HG02943 (cell line): ENCODE data around the gene MNAT1.
"Not testable (repeated sequence)": the region's sequence is repeated elsewhere in the genome, so short reads cannot be mapped to it uniquely, and the experiment has no call there.

Source experiments
- ATAC-seq: cut with Tn5 transposase; IDR thresholded peaks from one replicate; pipeline ENCODE4 v1.9.1; 2021; ENCODE audit warnings: mild to moderate bottlenecking, low read depth, moderate library complexity; ENCODE audit not compliant: unreplicated experiment

The MNAT1 gene

DNA sequence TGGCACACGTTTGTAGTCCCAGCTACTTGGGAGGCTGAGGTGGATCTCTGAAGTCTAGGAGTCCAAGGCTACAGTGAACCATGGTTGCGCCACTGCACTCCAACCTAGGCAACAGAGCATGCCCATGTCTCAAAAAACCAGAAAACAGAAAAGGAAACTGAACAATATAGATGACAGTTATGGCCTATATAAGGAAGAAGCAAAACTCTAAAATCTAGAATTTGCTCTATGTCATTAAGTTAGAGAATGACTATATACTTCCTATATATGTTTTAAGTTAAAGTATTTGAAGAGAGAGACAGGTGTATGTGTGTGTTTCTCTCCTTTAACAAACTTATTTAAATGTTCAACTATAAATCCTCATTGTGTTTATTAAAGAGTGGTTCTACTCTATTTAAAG, 65.8 kb downstream of the MNAT1 start:
- ATAC-seq = no peak

DNA sequence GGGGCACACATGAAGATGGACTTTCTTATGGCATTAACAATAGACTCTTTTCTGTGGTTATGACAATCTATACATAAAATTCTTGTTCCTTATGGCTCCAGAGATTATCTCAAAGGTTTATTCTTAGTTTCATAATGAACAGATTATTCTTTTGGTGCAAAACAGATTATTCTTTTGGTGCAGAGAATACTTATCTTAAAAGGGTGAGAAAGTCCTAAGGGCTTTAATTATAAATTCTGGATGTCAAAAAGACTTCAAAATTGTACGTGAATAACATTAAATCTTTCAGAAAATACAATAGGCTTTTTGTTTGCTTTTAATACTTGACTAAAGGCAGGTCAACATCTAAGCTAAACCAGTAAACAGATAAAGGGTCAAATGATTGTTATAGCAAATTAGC, 69.3 kb downstream of the MNAT1 start:
- no peak for ATAC-seq

- no peak for ATAC-seq
These were observed 71.4 kb downstream of the MNAT1 start for GRCh38 chr14:60805841-60806430.

GRCh38 chr14:60807247-60807646, 72.7 kb downstream of the MNAT1 start:
- no peak for ATAC-seq

- ATAC-seq = no peak
These were observed 73.4 kb downstream of the MNAT1 start for GRCh38 chr14:60807971-60808370.

- ATAC-seq = no peak
These were observed 78.4 kb downstream of the MNAT1 start for GRCh38 chr14:60812987-60813386.

GRCh38 chr14:60815371-60815770, 80.8 kb downstream of the MNAT1 start:
- peak; percentile 97 for ATAC-seq

DNA sequence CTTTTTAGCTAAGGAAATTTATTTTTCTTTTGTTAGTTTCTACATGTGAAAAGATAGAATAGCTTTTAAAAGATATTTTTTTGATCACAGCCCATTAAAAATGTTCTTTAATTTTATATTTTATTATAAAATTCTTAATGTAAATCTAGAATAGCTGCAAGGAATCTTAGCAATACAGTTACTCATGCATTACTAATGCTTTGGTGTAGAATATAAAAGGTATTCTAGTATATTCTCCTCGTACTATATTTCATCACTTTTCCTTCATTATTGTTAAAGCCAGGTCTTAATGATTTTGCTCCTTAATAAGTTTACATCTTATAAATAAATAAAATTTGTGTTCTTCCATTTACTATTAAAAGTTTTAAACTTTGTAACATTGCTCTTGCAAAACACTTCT, 82.6 kb downstream of the MNAT1 start:
- no peak for ATAC-seq

DNA sequence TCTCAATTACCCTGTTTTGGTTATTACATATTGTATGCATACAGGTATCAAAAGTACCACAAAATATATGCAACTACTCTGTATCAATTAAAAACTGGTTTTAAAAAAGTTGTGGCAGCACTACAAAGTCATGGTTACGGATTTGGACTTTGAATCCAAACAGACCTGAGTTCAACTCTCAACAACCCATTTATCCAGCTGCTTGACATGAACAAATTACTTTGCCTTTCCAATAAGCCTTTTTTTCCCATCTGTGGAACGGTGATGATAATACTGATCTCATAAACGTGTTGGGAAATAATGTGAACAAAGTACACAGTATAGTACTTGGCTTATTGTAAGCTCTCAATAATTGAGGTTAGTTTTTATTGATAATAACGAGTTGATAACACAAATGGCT, 85.0 kb downstream of the MNAT1 start:
- no peak for ATAC-seq

DNA sequence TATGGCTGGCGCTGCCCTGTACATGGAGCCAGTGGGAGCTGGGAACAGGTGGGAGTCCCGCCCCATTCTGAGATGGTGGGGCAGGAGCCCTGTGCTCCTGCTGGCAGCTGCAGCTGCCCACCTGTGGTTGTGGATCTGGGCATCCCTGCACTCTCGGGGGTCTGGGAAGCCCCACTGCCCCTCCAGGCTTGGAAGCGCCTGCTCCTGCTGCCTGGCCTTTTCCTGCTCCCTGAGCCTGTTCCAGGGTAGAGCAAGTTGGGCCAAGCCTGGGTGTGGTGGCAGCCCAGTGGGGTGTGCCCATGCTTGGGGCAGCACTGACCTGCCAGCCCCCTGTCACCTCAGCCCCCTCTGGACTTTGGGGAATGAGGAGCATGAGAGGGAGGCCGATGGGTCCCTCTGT, 104.0 kb downstream of the MNAT1 start:
- ATAC-seq = no peak

DNA sequence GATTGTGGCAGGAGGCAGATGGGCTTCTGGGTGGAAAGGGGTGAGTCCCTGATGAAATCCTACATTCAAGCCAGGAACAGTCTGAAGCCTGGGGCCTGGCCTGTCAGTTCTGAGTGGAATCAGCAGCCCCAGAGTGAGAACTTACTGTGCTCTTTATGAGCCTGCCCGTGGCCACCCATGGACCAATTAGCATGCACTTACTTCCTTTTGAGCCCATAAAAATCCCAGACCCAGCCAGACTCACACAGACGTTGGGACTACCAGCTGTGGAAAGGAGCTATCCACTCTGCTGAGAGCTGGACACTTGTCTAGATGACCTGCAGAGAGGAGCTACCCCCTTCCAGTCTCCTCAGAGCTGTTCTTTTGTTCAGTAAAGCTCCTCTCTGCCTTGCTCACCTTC, 104.5 kb downstream of the MNAT1 start:
- no peak for ATAC-seq

DNA sequence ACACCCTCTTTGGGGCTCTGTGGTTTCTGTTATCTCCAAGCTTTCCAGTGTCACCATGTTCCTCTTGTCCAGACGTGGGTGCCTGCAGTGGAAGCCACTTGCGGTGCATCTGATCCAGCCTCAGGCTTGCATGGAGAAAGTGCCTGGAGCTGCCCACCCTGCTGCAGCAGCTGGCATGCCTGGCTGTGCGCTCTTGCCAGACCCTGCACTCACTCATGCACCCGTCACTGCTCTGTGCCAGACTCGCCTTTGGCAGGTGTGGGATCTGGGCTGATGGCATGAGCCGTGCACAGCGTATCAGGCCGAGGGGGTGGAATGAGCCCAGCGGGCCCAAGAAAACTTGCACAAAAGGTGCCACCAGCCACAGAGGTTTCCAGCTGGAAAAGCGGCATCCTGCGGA, 105.1 kb downstream of the MNAT1 start:
- ATAC-seq = no peak

GRCh38 chr14:60840313-60840712, 105.8 kb downstream of the MNAT1 start:
- no peak for ATAC-seq

- peak; percentile 84 for ATAC-seq
These were observed 111.0 kb downstream of the MNAT1 start for GRCh38 chr14:60845523-60845922.

GRCh38 chr14:60848066-60848465, 113.5 kb downstream of the MNAT1 start:
- ATAC-seq = no peak

- not testable (repeated sequence) for ATAC-seq
These were observed 117.1 kb downstream of the MNAT1 start for GRCh38 chr14:60851692-60852091.

DNA sequence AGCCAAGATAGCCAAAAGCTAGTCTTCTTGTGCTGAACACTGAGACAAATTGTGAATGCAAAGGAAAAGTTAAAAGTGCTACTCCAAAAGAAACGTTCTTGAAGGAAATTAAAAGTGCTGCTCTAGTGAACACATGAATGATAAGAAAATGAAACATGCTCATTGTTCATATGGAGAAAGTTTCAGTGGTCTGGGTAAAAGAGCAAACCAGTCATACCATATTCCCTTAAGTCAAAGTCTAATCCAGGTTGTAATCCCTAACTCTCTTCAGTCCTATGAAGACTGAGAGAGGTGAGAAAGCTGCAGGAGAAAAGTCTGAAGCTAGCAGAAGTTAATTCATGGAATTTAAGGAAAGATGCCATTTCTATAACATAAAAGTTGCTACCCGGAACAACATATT, 121.5 kb downstream of the MNAT1 start:
- ATAC-seq = no peak

DNA sequence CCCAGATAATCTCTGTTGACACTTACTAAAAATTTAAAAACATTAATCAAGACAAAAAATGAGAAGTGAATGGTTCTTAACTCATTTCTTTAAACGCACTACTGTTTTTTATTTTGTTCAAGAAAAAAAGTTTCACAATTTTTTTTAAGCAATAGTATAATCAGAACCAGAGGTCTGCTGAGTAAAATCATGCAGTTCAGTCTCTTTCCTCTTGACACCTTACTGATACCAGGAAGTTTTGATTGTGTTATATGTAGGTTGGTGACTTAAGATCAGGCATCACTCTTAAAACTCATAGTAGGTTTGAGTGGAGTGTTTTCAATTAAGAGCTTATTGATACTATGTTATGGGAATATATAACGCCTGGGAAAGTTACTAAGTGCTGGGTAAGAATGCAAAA, 125.0 kb downstream of the MNAT1 start:
- no peak for ATAC-seq

- no peak for ATAC-seq
These were observed 127.1 kb downstream of the MNAT1 start for GRCh38 chr14:60861545-60862140.

DNA sequence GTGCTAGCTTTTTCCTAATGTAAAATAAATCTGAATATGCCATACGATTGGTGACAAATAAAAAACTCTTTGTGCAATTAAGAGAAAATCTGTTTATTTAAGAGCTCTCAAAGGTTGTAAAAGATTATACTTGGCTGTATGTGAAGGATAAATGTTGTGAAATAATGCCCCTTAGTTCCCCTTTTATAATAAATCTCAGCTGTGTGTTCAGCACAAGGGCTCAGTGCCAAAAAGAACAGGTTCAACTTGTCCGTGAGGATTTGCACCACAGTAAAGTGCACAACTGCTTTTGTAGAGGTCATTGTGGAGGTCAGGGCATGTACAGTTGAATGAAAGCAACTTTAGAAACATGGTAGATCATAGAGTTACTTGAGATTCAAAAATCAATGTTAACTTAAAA, 127.7 kb downstream of the MNAT1 start:
- no peak for ATAC-seq

DNA sequence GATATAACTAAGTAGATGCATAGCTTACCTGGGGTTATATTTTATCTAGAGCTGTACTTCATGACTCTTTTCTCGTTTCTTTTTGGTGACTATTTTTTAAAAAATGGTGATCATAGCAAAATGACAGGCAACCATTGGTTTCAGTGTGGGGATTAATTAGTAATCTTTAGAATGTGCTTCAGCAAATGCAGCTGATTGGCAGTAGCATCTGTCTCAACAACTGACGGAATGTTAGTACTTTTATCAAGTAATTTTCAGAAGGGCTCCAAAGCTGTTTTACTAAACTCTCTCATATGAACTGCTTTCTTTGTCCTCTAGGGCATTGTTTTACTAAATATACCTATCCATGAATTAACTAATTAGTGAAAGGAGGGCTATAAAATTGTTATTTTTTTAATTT, 128.7 kb downstream of the MNAT1 start:
- ATAC-seq = no peak

- ATAC-seq = no peak
These were observed 131.0 kb downstream of the MNAT1 start for GRCh38 chr14:60865378-60866127.
